Neuronal stem cell (in vitro differentiated cells): Measurements from ENCODE around the gene ADCK2.

Experiments used
- DNase-seq: peaks from one replicate; pipeline ENCODE4 v3.0.0-alpha.2; 2013; ENCODE audit warnings: low spot score
- H2AFZ ChIP-seq: one replicate; pipeline ENCODE4 v1.6.1; 2013; ENCODE audit warnings: mild to moderate bottlenecking, low read length, inconsistent platforms
- H2AK5ac ChIP-seq: 2 replicates; pipeline ENCODE4 v1.6.1; 2013; ENCODE audit warnings: low read depth, mild to moderate bottlenecking, inconsistent platforms, low read length, moderate library complexity, mixed read lengths
- H2BK120ac ChIP-seq: 2 replicates; pipeline ENCODE4 v1.6.1; 2013; ENCODE audit warnings: low read depth, mild to moderate bottlenecking, inconsistent platforms, low read length, moderate library complexity, mixed read lengths
- H2BK12ac ChIP-seq: one replicate; pipeline ENCODE4 v1.6.1; 2013; ENCODE audit warnings: low read length, inconsistent platforms
- H2BK15ac ChIP-seq: 2 replicates; pipeline ENCODE4 v1.6.1; 2013; ENCODE audit warnings: mild to moderate bottlenecking, low read length, inconsistent platforms, mixed read lengths
- H2BK5ac ChIP-seq: one replicate; pipeline ENCODE4 v1.6.1; 2013; ENCODE audit warnings: inconsistent platforms, mild to moderate bottlenecking, low read length, moderate library complexity
- H3K14ac ChIP-seq: one replicate; pipeline ENCODE4 v1.6.1; 2013; ENCODE audit warnings: low read length, inconsistent platforms
- H3K18ac ChIP-seq: 2 replicates; pipeline ENCODE4 v1.6.1; 2013; ENCODE audit warnings: low read length, inconsistent platforms
- H3K23ac ChIP-seq: 2 replicates; pipeline ENCODE4 v1.6.1; 2013; ENCODE audit warnings: low read depth, mild to moderate bottlenecking, mixed read lengths, low read length, inconsistent platforms; ENCODE audit not compliant: poor library complexity
- H3K27ac ChIP-seq: replicated peaks from 3 replicates; pipeline ENCODE4 v1.5.1; 2013; ENCODE audit warnings: low read length, inconsistent platforms
- H3K27me3 ChIP-seq, 3 experiments: 2 replicates each; pipeline ENCODE4 v1.6.1; 2013; ENCODE audit warnings: low read length in 3 of 3, mild to moderate bottlenecking in 2 of 3, inconsistent platforms in 1 of 3, low read depth in 1 of 3, mixed read lengths in 1 of 3, moderate library complexity in 1 of 3; ENCODE audit not compliant: control insufficient read depth in 3 of 3, insufficient read depth in 3 of 3
- H3K36me3 ChIP-seq, 2 donors: replicated peaks in 1 of 2; 2 replicates each; pipeline ENCODE4 v1.6.1; 2013; ENCODE audit warnings: low read length in 2 of 2; ENCODE audit not compliant: control insufficient read depth in 2 of 2, insufficient read depth in 2 of 2
- H3K4ac ChIP-seq: 2 replicates; pipeline ENCODE4 v1.6.1; 2013; ENCODE audit warnings: inconsistent platforms, mild to moderate bottlenecking, low read length, moderate library complexity
- H3K4me1 ChIP-seq, 2 donors: 1 replicate in 1 of 2; 2 replicates in 1 of 2; pipeline ENCODE4 v1.6.1; 2013; ENCODE audit warnings: low read length in 2 of 2, low read depth in 1 of 2; ENCODE audit not compliant: control insufficient read depth in 2 of 2, insufficient read depth in 1 of 2
- H3K4me2 ChIP-seq: one replicate; pipeline ENCODE4 v1.6.1; 2013; ENCODE audit warnings: mild to moderate bottlenecking, low read length, inconsistent platforms; ENCODE audit not compliant: insufficient read depth, poor library complexity, severe bottlenecking
- H3K4me3 ChIP-seq, 2 donors: 2 replicates each; pipeline ENCODE4 v1.5.1; 2013; ENCODE audit warnings: low read length in 2 of 2, mild to moderate bottlenecking in 2 of 2, inconsistent platforms in 1 of 2, moderate library complexity in 1 of 2
- H3K79me1 ChIP-seq: one replicate; pipeline ENCODE4 v1.6.1; 2013; ENCODE audit warnings: low read depth, mild to moderate bottlenecking, inconsistent platforms, low read length, moderate library complexity
- H3K9ac ChIP-seq: one replicate; pipeline ENCODE4 v1.6.1; 2013; ENCODE audit warnings: mild to moderate bottlenecking, low read depth, low read length, inconsistent platforms; ENCODE audit not compliant: poor library complexity
- H3K9me3 ChIP-seq, 2 donors: replicated peaks in 1 of 2; 2 replicates each; pipeline versions ENCODE3 to v1.6.1; 2013; ENCODE audit warnings: low read length in 2 of 2, mild to moderate bottlenecking in 2 of 2, inconsistent platforms in 1 of 2, low read depth in 1 of 2, mixed read lengths in 1 of 2, moderate library complexity in 1 of 2; ENCODE audit not compliant: control insufficient read depth in 2 of 2, insufficient read depth in 1 of 2
- H4K8ac ChIP-seq: one replicate; pipeline ENCODE4 v1.6.1; 2013; ENCODE audit warnings: low read depth, mild to moderate bottlenecking, inconsistent platforms, low read length, moderate library complexity
- H4K91ac ChIP-seq: one replicate; pipeline ENCODE4 v1.6.1; 2013; ENCODE audit warnings: low read length, low read depth, mild to moderate bottlenecking, inconsistent platforms; ENCODE audit not compliant: poor library complexity
- WGBS, 2 donors: extraction: QIAGEN DNeasy Blood & Tissue Kit; methylation state at CpG; one replicate each; pipeline ENCODE4 v1.1.7; 2013; ENCODE audit warnings: missing lambda C conversion rate in 2 of 2, mixed read lengths in 1 of 2; ENCODE audit not compliant: insufficient read length in 2 of 2, insufficient replicate concordance in 1 of 2; ENCODE audit errors: extremely low coverage in 2 of 2; 5-methylcytosine and 5-hydroxymethylcytosine counted together

Gene ADCK2

DNA sequence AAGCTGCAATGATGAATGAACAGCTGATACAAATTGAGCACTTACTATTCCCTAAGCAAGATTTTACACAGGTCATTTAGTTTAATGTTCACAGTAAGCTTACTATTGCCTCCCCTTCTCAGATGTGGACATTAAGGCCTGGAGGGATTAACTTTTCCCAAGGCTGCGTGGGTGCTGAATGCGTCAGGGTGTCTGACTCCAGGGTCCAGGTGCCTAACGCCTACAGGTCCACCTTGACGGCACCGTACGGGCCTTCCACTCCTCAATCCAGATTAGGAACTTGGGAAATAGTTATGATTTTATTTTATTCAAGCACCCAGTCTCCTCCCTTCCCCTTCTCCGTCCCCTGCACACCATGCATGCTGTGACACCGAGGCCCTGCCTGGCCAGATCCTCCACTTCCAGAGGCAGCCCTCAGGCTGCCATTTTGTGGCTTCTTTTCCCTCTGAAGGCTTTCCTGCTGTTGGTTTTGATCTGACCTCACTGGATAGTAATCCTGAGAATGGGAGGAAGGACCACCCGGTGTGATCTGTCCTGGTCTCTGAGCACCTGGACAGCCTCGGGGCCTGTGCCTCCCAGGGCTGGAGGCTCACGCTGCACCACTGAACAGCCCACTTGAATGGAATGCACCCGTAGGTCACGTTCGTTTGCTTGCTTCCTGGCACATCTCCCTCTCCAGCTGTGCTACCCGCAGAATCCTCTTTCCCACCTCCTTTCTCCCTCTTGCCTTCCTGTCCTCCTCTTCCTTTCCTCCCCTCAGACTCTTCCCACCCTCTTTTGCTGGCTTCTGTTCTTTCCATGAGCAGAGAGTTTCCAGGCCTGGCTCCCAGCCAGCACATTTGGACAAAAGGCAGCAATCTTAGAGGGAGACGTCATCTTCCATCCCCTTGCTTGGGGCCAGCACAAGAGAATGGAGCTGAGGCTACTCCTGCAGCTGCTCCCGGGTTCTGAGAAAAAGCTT, 46.6 kb upstream of the ADCK2 start:
- H2BK12ac ChIP-seq: no peak overlapping the region
- no peak overlapping the region for H3K18ac ChIP-seq
- peaks cover 7 to 8% of the 10 kb centered on the region in 2 donors for H3K4me1 ChIP-seq
- DNase-seq: no peak
- no peak overlapping the region for H4K91ac ChIP-seq
- peak overlapping the region; percentile 8 for H2AK5ac ChIP-seq
- peaks cover 3% of the 10 kb centered on the region for H3K79me1 ChIP-seq
- H3K4me2 ChIP-seq: no peak overlapping the region
- H3K14ac ChIP-seq: no peak overlapping the region
- no peak overlapping the region for H2BK15ac ChIP-seq
- H4K8ac ChIP-seq: peak overlapping the region; percentile 9
- H3K4me3 ChIP-seq: no peak overlapping the region
- peaks cover 11 to 35% of the 10 kb centered on the region in 2 donors for H3K36me3 ChIP-seq
- H3K4ac ChIP-seq: no peak overlapping the region
- peak overlapping the region; percentile 30 for H3K27ac ChIP-seq
- no peak overlapping the region for H2BK5ac ChIP-seq
- H2BK120ac ChIP-seq: no peak overlapping the region
- H3K27me3 ChIP-seq: no peaks in the 10 kb centered on the region
- no peak overlapping the region for H3K9ac ChIP-seq
- H2AFZ ChIP-seq: peak overlapping the region; percentile 69
- WGBS, 2 donors: no CpG with 5 or more reads among the region's 17 CpGs
- H3K9me3 ChIP-seq: no peaks in the 10 kb centered on the region
- H3K23ac ChIP-seq: no peak overlapping the region

DNA sequence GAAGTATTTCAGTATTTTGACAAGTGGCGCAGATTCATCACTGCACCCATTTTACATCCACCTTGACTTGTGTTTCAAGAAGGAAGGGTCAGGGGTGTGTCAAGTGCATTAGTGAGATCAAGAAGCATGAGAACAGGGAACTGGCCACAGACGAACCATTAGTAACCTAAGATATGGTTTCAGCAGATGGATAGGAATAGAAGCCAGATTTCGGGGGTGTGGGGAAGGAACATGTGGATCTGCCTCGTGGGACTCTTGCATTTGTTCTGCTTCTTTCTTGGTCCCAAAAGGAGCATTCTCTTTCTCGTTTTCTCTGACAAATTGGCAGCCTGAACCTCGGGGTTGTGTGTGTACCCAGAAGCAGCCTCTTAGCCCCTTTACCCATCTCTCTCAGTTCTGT, 41.7 kb upstream of the ADCK2 start:
- peaks cover 13 to 16% of the 10 kb centered on the region in 2 donors for H3K4me1 ChIP-seq
- no CpG with 5 or more reads among the region's 6 CpGs for WGBS, 2 donors
- no peak overlapping the region for H4K8ac ChIP-seq
- no peaks in the 10 kb centered on the region for H3K27me3 ChIP-seq
- H2BK15ac ChIP-seq: no peak overlapping the region
- H4K91ac ChIP-seq: no peak overlapping the region
- H3K9ac ChIP-seq: no peak overlapping the region
- DNase-seq: no peak
- H3K9me3 ChIP-seq: no peaks in the 10 kb centered on the region
- no peak overlapping the region for H3K18ac ChIP-seq
- H3K36me3 ChIP-seq: peaks cover 4 to 12% of the 10 kb centered on the region in 2 donors
- H2AK5ac ChIP-seq: no peak overlapping the region
- no peak overlapping the region for H2AFZ ChIP-seq
- H3K79me1 ChIP-seq: peaks cover 3% of the 10 kb centered on the region
- no peak overlapping the region for H2BK5ac ChIP-seq
- H3K14ac ChIP-seq: no peak overlapping the region
- H2BK120ac ChIP-seq: no peak overlapping the region
- H3K27ac ChIP-seq: no peak overlapping the region
- no peak overlapping the region for H3K4me2 ChIP-seq
- H3K4ac ChIP-seq: no peak overlapping the region
- H3K23ac ChIP-seq: no peak overlapping the region
- H2BK12ac ChIP-seq: no peak overlapping the region
- H3K4me3 ChIP-seq: no peak overlapping the region

DNA sequence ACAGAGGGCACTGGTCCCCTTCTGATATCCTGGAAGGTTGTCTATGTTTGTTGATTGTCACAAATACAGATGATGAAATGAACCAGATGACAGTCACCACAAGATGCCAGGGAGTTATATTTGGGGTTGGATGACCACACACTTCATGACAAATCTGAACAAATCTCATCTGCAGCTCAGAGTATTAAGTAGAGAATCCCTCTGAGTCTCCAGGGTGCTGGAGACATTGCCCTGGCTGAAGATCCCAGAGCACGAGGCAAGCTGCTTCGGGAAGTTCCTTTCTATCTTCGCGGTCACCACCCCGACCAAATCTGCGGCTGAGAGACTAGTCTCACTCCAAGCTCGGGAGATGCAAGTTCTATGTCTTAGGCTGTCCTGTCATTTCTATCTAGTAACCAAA, 41.1 kb upstream of the ADCK2 start:
- Histone ChIP-seq H2BK120ac (no peak overlapping the region), H3K23ac (no peak overlapping the region), H3K9ac (no peak overlapping the region), H2AK5ac (no peak overlapping the region), H2AFZ (no peak overlapping the region), H3K4me2 (no peak overlapping the region), H4K91ac (no peak overlapping the region), H4K8ac (no peak overlapping the region), H3K27ac (no peak overlapping the region), H2BK15ac (no peak overlapping the region), H3K18ac (no peak overlapping the region), H3K79me1 (peaks cover 3% of the 10 kb centered on the region), H2BK5ac (no peak overlapping the region), H2BK12ac (no peak overlapping the region), H3K14ac (no peak overlapping the region), H3K4ac (no peak overlapping the region), H3K9me3 (no peaks in the 10 kb centered on the region), H3K4me1 (peaks cover 11 to 16% of the 10 kb centered on the region in 2 donors), H3K36me3 (peaks cover 4 to 12% of the 10 kb centered on the region in 2 donors), H3K4me3 (no peak overlapping the region), H3K27me3 (no peaks in the 10 kb centered on the region)
- no peak for DNase-seq
- no CpG with 5 or more reads among the region's 7 CpGs for WGBS, 2 donors

DNA sequence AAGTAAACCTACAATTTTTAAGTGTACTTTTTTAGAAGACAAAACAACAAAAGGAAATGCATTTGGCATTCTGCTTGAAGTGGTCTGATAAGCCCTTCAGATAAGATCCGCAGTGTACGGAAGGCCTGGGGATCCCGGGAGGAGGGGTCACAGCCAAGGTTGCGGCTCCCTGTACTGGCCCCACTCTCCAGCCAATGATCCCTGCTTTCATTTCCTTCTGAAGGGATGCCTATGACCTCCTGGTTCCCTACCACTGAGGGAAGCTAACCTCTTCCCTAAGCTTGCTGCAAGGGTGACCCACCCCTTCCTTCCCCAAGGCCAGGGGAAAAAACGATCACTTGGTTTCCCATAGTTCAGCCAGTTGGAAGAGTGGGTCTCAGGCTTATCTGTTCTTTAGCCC, 37.4 kb upstream of the ADCK2 start:
- WGBS, 2 donors: no CpG with 5 or more reads among the region's 5 CpGs
- H3K9me3 ChIP-seq: no peaks in the 10 kb centered on the region
- no peak overlapping the region for H2AFZ ChIP-seq
- DNase-seq: no peak
- H3K4ac ChIP-seq: no peak overlapping the region
- no peak overlapping the region for H3K18ac ChIP-seq
- H3K9ac ChIP-seq: peak overlapping the region; percentile 5
- H2AK5ac ChIP-seq: no peak overlapping the region
- no peak overlapping the region for H3K4me2 ChIP-seq
- H3K4me3 ChIP-seq: no peak overlapping the region
- no peak overlapping the region for H3K23ac ChIP-seq
- H3K27me3 ChIP-seq: no peaks in the 10 kb centered on the region
- peaks cover 5% of the 10 kb centered on the region for H3K79me1 ChIP-seq
- H2BK15ac ChIP-seq: no peak overlapping the region
- no peak overlapping the region for H2BK120ac ChIP-seq
- peaks cover 27% of the 10 kb centered on the region in 2 donors for H3K4me1 ChIP-seq
- no peak overlapping the region for H4K91ac ChIP-seq
- no peak overlapping the region for H2BK12ac ChIP-seq
- no peak overlapping the region for H3K27ac ChIP-seq
- no peak overlapping the region for H3K14ac ChIP-seq
- peaks cover 2 to 4% of the 10 kb centered on the region in 2 donors for H3K36me3 ChIP-seq
- no peak overlapping the region for H4K8ac ChIP-seq
- no peak overlapping the region for H2BK5ac ChIP-seq
